CD14-positive monocyte (primary cell): Measurements from ENCODE around the gene GLI3. TPM values are rescaled to one million over a fixed set of nuclear protein-coding genes. Genes with fewer than 3 reads are reported as not detected.

Source experiments
- DNase-seq, 3 donors: peaks; one replicate each; pipeline ENCODE4 v3.0.0-alpha.2; 2011 to 2022
- H2AFZ ChIP-seq: 2 replicates; pipeline ENCODE4 v1.6.0; 2012; ENCODE audit warnings: mild to moderate bottlenecking, low read depth, low read length, inconsistent platforms; ENCODE audit not compliant: insufficient read depth, poor library complexity, severe bottlenecking
- H3K27ac ChIP-seq, 2 donors: 1 replicate in 1 of 2; 2 replicates in 1 of 2; pipeline ENCODE4 v1.5.1; 2012 to 2013; ENCODE audit warnings: low read length in 2 of 2, control low read depth in 1 of 2, inconsistent platforms in 1 of 2, low read depth in 1 of 2, mild to moderate bottlenecking in 1 of 2
- H3K27me3 ChIP-seq, 2 donors: one replicate each; pipeline versions ENCODE4 v1.6.0 to v1.6.1; 2011 to 2013; ENCODE audit warnings: low read length in 2 of 2; ENCODE audit not compliant: control insufficient read depth in 2 of 2, insufficient read depth in 2 of 2
- H3K36me3 ChIP-seq, 2 donors: replicated peaks in 1 of 2; 1 replicate in 1 of 2; 2 replicates in 1 of 2; pipeline versions ENCODE4 v1.5.1 to v1.6.1; 2012 to 2013; ENCODE audit warnings: low read length in 2 of 2, control low read depth in 1 of 2, inconsistent platforms in 1 of 2, mild to moderate bottlenecking in 1 of 2; ENCODE audit not compliant: insufficient read depth in 2 of 2, control insufficient read depth in 1 of 2
- H3K4me1 ChIP-seq, 2 donors: 1 replicate in 1 of 2; 2 replicates in 1 of 2; pipeline versions ENCODE4 v1.5.1 to v1.6.1; 2012 to 2013; ENCODE audit warnings: low read length in 2 of 2, control low read depth in 1 of 2, inconsistent platforms in 1 of 2, mild to moderate bottlenecking in 1 of 2, moderate library complexity in 1 of 2; ENCODE audit not compliant: insufficient read depth in 2 of 2, control insufficient read depth in 1 of 2
- H3K4me2 ChIP-seq: replicated peaks from 2 replicates; pipeline ENCODE3; 2012; ENCODE audit warnings: low read length, moderate library complexity, mild to moderate bottlenecking; ENCODE audit not compliant: poor library complexity, severe bottlenecking; ENCODE audit errors: extremely low read depth
- H3K4me3 ChIP-seq, 3 experiments: fragments of 200-600 bp in 1 of 3; sonication (generic) in 1 of 3; replicated peaks in 1 of 3; 1 replicate in 2 of 3; 2 replicates in 1 of 3; pipeline ENCODE4 v1.5.1; 2011 to 2013; ENCODE audit warnings: low read length in 3 of 3, mild to moderate bottlenecking in 3 of 3, control low read depth in 2 of 3, low read depth in 2 of 3, inconsistent platforms in 1 of 3, moderate library complexity in 1 of 3
- H3K79me2 ChIP-seq: 2 replicates; pipeline ENCODE4 v1.6.0; 2012; ENCODE audit warnings: mild to moderate bottlenecking, control low read depth, inconsistent platforms, low read length, moderate library complexity; ENCODE audit not compliant: insufficient read depth
- H3K9ac ChIP-seq: 2 replicates; pipeline ENCODE4 v1.6.0; 2017; ENCODE audit warnings: low read length, mild to moderate bottlenecking; ENCODE audit not compliant: insufficient read depth, poor library complexity, severe bottlenecking
- H3K9me3 ChIP-seq, 2 donors: replicated peaks in 1 of 2; 1 replicate in 1 of 2; 2 replicates in 1 of 2; pipeline versions ENCODE4 v1.5.1 to v1.6.1; 2012 to 2013; ENCODE audit warnings: low read length in 2 of 2, control low read depth in 1 of 2; ENCODE audit not compliant: control insufficient read depth in 1 of 2, insufficient read depth in 1 of 2
- H4K20me1 ChIP-seq: 2 replicates; pipeline ENCODE4 v1.6.0; 2012; ENCODE audit warnings: mild to moderate bottlenecking, low read length, control low read depth, moderate library complexity; ENCODE audit not compliant: insufficient read depth
- H3K27ac Mint-ChIP-seq, 7 donors: one replicate each; pipeline ENCODE4 v1.8.0; 2020; ENCODE audit warnings: mild to moderate bottlenecking in 7 of 7, mixed read lengths in 7 of 7, moderate library complexity in 6 of 7, inconsistent platforms in 2 of 7
- H3K27me3 Mint-ChIP-seq, 3 donors: one replicate each; pipeline ENCODE4 v1.8.0; 2021 to 2022; ENCODE audit warnings: low read depth in 3 of 3, mild to moderate bottlenecking in 3 of 3, mixed read lengths in 3 of 3, moderate library complexity in 3 of 3, inconsistent platforms in 1 of 3
- H3K36me3 Mint-ChIP-seq, 2 donors: one replicate each; pipeline ENCODE4 v1.8.0; 2020; ENCODE audit warnings: mixed read lengths in 2 of 2, inconsistent platforms in 1 of 2, mild to moderate bottlenecking in 1 of 2
- H3K4me1 Mint-ChIP-seq: one replicate; pipeline ENCODE4 v1.8.0; 2020; ENCODE audit warnings: mild to moderate bottlenecking, mixed read lengths
- H3K4me3 Mint-ChIP-seq, 2 donors: one replicate each; pipeline ENCODE4 v1.8.0; 2020; ENCODE audit warnings: mild to moderate bottlenecking in 2 of 2, mixed read lengths in 2 of 2, moderate library complexity in 1 of 2
- H3K9me3 Mint-ChIP-seq, 7 donors: one replicate each; pipeline ENCODE4 v1.8.0; 2020 to 2022; ENCODE audit warnings: mixed read lengths in 7 of 7, mild to moderate bottlenecking in 6 of 7, moderate library complexity in 6 of 7, inconsistent platforms in 2 of 7
- CTCF ChIP-seq: fragments of 200-600 bp; IDR thresholded peaks from one replicate; pipeline ENCODE4 v1.8.0; 2022; ENCODE audit warnings: antibody characterized with exemption, mild to moderate bottlenecking
- WGBS: methylation state at CpG from one replicate; pipeline ENCODE4 v1.1.5; 2013; ENCODE audit warnings: missing lambda C conversion rate; ENCODE audit not compliant: insufficient coverage; 5-methylcytosine and 5-hydroxymethylcytosine counted together
- intact Hi-C, 2 donors: fragments of 100-400 bp; cut with micrococcal nuclease; formaldehyde crosslinking; loops; one replicate each; pipeline versions ENCODE4 v1.15.0 to v1.15.1; 2023
- polyA plus RNA-seq, 3 donors: library from polyadenylated mRNA; depleted of rRNA in 1 of 3; unstranded in 2 of 3; stranded (reverse) in 1 of 3; fragments of 300-500 nt in 2 of 3; fragments of >200 nt in 1 of 3; fragmentation: Illumina TruSeq in 2 of 3; gene quantifications; 1 replicate in 2 of 3; 2 replicates in 1 of 3; pipeline ENCODE4 v1.2.3, GENCODE V29; 2012 to 2021

GLI3 gene
- polyA plus RNA-seq, 3 donors = not detected

GRCh38 chr7:42217053-42217452, 20.0 kb downstream of the GLI3 start:
- H3K79me2 ChIP-seq = no peaks in the 10 kb centered on the region
- Mint-ChIP-seq H3K27me3 (peaks cover 3 to 9% (median 6%) of the 10 kb centered on the region in 3 donors), H3K4me3 (no peak overlapping the region), H3K9me3 (peaks cover 0 to 2% (median 0%) of the 10 kb centered on the region in 7 donors), H3K36me3 (no peaks in the 10 kb centered on the region), H3K27ac (no peak overlapping the region), H3K4me1 (no peaks in the 10 kb centered on the region)
- no peaks in the 10 kb centered on the region for H3K27me3 ChIP-seq
- H3K9me3 ChIP-seq = no peaks in the 10 kb centered on the region
- H3K9ac ChIP-seq = no peak overlapping the region
- no peak overlapping the region for H3K4me2 ChIP-seq
- no peak overlapping the region for H3K4me3 ChIP-seq
- H4K20me1 ChIP-seq = no peaks in the 10 kb centered on the region
- DNase-seq = no peak
- no peak overlapping the region for H3K27ac ChIP-seq
- intact Hi-C loops = no loop called here
- no peaks in the 10 kb centered on the region for H3K36me3 ChIP-seq
- H3K4me1 ChIP-seq = no peaks in the 10 kb centered on the region
- no peak overlapping the region for H2AFZ ChIP-seq
- 87% methylated on average over 2 of the region's 6 CpGs for WGBS
- TF ChIP-seq CTCF = no peak

- Histone ChIP-seq H3K9ac (no peak overlapping the region), H3K79me2 (no peaks in the 10 kb centered on the region), H3K4me3 (no peak overlapping the region), H3K9me3 (no peaks in the 10 kb centered on the region), H3K27me3 (no peaks in the 10 kb centered on the region), H3K4me2 (no peak overlapping the region), H3K36me3 (no peaks in the 10 kb centered on the region), H3K27ac (no peak overlapping the region), H3K4me1 (no peaks in the 10 kb centered on the region), H2AFZ (no peak overlapping the region), H4K20me1 (no peaks in the 10 kb centered on the region)
- Mint-ChIP-seq H3K9me3 (peaks cover 0 to 2% (median 0%) of the 10 kb centered on the region in 7 donors), H3K27ac (peak overlapping the region in 1 of 7 donors; percentile 8), H3K4me3 (no peak overlapping the region), H3K27me3 (peaks cover 2 to 6% (median 6%) of the 10 kb centered on the region in 3 donors), H3K36me3 (no peaks in the 10 kb centered on the region), H3K4me1 (no peaks in the 10 kb centered on the region)
- no peak for DNase-seq
- no CpG with 5 or more reads among the region's 8 CpGs for WGBS
- intact Hi-C loops = no loop called here
- no peak for TF ChIP-seq CTCF
Measured at GRCh38 chr7:42214060-42214679, 22.8 kb downstream of the GLI3 start.
